PFSK-1 (cell line): ENCODE data around the gene DGCR2.

ENCODE experiments used
- TAF1 ChIP-seq: IDR thresholded peaks from 2 replicates; pipeline ENCODE4 v1.6.1; 2012; ENCODE audit warnings: low read length, control low read depth, borderline replicate concordance; ENCODE audit not compliant: insufficient read depth
- TF ChIP-seq, protein P1 (sequence below), 2 experiments: IDR thresholded peaks; 2 replicates each; pipeline versions ENCODE4 v1.6.1 to v1.8.0; 2011 to 2012; ENCODE audit warnings: low read depth in 2 of 2, low read length in 2 of 2, control low read depth in 1 of 2, inconsistent platforms in 1 of 2, mild to moderate bottlenecking in 1 of 2, moderate library complexity in 1 of 2; ENCODE audit not compliant: insufficient read depth in 1 of 2

DNA sequence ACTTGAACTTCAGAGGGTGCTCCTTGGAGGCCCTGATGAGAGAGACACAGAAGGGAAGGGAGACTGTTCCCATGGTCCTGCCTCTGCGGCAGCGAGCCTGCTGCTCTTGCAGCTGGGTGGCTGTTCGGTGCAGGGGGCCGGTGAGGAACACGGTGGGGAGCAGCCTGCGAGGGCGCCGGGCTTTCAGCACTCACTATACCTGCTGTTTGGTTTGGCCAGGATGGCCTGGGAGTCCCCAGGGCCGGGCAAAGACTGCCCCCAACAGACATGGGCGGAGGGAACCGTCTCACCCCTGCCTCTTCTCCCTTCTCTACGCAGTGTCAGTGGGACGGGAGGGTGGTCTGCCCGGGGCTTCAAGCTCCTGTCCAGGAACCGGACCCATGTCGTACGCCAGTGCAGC, 128.2 kb downstream of the DGCR2 start:
- no peak for TF ChIP-seq TAF1
- TF ChIP-seq, protein P1, sequence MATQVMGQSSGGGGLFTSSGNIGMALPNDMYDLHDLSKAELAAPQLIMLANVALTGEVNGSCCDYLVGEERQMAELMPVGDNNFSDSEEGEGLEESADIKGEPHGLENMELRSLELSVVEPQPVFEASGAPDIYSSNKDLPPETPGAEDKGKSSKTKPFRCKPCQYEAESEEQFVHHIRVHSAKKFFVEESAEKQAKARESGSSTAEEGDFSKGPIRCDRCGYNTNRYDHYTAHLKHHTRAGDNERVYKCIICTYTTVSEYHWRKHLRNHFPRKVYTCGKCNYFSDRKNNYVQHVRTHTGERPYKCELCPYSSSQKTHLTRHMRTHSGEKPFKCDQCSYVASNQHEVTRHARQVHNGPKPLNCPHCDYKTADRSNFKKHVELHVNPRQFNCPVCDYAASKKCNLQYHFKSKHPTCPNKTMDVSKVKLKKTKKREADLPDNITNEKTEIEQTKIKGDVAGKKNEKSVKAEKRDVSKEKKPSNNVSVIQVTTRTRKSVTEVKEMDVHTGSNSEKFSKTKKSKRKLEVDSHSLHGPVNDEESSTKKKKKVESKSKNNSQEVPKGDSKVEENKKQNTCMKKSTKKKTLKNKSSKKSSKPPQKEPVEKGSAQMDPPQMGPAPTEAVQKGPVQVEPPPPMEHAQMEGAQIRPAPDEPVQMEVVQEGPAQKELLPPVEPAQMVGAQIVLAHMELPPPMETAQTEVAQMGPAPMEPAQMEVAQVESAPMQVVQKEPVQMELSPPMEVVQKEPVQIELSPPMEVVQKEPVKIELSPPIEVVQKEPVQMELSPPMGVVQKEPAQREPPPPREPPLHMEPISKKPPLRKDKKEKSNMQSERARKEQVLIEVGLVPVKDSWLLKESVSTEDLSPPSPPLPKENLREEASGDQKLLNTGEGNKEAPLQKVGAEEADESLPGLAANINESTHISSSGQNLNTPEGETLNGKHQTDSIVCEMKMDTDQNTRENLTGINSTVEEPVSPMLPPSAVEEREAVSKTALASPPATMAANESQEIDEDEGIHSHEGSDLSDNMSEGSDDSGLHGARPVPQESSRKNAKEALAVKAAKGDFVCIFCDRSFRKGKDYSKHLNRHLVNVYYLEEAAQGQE (IDR thresholded peaks at IDR 0.05; ENCODE audit: insufficient read depth in 1 of 2, low read depth in 2 of 2, low read length in 2 of 2) = no peak
